ENCODE data around the gene ANKRD44. TPM values are rescaled to one million over a fixed set of nuclear protein-coding genes. Genes with fewer than 3 reads are reported as not detected.
"Not testable (repeated sequence)": the region's sequence is repeated elsewhere in the genome, so short reads cannot be mapped to it uniquely, and the experiment has no call there.

Gene ANKRD44
- total RNA-seq, 1 experiment from 2014 or later = 7.1 TPM

DNA sequence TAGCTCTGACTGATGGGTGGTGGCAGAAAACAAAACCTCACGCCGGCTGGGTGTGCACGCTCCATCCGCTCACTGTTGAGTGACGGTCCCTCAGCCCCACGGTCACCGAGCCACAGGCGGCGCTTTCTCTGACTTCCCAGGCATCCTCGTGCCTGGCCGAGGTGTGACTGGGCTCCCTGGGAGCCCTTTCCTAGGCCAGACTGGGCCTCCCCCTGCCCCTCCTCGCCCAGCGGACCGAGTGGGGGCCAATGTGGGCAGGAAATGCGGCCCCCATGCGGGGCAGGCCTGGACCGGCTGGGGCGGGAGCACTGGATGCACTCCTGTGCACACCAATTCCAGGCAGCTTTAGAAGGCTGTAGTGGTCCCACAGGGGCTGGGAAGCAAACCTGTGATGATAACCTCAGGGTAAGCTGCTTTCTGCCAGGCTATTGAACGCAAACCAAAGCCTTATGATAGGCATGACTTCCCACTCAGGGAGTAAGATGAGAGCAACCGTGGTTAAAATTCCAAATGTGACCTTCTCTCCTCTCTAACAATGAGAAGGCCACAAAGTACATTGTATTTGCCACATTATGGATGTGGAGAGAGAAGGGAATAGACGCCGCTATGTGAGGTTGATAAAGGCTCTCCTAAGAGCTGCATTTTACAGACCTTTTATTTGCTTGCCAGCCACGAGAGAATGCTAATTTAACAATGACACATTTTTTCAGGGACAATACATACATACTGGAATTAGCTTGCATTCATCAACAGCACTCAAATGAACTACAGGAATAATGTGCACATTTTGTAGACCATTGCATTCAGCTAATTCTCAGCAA, 300.2 kb downstream of the ANKRD44 start:
- peaks cover 8% of the 10 kb centered on the region for H3K4me1 Mint-ChIP-seq (ENCODE audit: low read depth, unreplicated experiment)
- no TSS peak for BruUV-seq (replicated peaks)
- H3K36me3 Mint-ChIP-seq (ENCODE audit: insufficient read depth, unreplicated experiment) = no peaks in the 10 kb centered on the region
- H3K4me3 Mint-ChIP-seq (ENCODE audit: low read depth, unreplicated experiment) = no peak overlapping the region
- H3K27ac Mint-ChIP-seq (ENCODE audit: unreplicated experiment) = no peak overlapping the region
- no peak for DNase-seq
- TF ChIP-seq, protein P1, sequence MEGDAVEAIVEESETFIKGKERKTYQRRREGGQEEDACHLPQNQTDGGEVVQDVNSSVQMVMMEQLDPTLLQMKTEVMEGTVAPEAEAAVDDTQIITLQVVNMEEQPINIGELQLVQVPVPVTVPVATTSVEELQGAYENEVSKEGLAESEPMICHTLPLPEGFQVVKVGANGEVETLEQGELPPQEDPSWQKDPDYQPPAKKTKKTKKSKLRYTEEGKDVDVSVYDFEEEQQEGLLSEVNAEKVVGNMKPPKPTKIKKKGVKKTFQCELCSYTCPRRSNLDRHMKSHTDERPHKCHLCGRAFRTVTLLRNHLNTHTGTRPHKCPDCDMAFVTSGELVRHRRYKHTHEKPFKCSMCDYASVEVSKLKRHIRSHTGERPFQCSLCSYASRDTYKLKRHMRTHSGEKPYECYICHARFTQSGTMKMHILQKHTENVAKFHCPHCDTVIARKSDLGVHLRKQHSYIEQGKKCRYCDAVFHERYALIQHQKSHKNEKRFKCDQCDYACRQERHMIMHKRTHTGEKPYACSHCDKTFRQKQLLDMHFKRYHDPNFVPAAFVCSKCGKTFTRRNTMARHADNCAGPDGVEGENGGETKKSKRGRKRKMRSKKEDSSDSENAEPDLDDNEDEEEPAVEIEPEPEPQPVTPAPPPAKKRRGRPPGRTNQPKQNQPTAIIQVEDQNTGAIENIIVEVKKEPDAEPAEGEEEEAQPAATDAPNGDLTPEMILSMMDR (IDR thresholded peaks at IDR 0.05; ENCODE audit: unreplicated experiment) = no peak
- no peaks in the 10 kb centered on the region for H3K27me3 Mint-ChIP-seq (ENCODE audit: unreplicated experiment)
- intact Hi-C loops (cut with micrococcal nuclease; ENCODE audit: unreplicated experiment) = loop anchor here (5.0 kb wide), 1 partner anchor 367 kb away; no protein-coding TSS in a partner anchor
- H3K9me3 Mint-ChIP-seq (ENCODE audit: low read depth, unreplicated experiment) = no peaks in the 10 kb centered on the region
- CTCF ChIA-PET = interaction anchor here (1.6 kb wide), 1 partner anchor 23 kb away, joined by 5 read pairs; no protein-coding TSS in a partner anchor

DNA sequence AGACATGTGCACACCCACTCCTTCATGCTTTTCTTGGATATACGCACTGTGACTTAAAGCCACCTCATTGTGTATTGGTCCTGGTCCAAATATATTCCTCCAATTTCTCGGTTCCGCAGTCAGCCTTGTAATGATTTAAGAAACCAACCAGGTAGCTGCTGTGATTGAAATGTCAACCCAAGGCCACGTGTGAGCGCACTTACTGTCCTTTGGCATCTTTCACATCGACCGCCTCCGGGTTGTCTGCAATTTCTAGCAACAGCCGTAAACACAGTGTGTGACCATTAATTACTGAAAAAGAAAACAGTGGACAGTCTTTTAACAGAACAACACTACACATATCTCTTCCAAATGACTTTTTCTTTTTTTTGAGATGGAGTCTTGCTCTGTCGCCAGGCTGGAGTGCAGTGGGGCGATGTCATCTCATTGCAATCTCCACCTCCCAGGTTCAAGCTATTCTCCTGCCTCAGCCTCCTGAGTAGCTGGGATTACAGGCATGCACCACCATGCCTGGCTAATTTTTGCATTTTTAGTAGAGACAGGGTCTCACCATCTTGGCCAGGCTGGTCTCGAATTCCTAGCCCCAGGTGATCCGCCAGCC, 301.7 kb downstream of the ANKRD44 start:
- not testable (repeated sequence) for H3K4me3 Mint-ChIP-seq (ENCODE audit: low read depth, unreplicated experiment)

DNA sequence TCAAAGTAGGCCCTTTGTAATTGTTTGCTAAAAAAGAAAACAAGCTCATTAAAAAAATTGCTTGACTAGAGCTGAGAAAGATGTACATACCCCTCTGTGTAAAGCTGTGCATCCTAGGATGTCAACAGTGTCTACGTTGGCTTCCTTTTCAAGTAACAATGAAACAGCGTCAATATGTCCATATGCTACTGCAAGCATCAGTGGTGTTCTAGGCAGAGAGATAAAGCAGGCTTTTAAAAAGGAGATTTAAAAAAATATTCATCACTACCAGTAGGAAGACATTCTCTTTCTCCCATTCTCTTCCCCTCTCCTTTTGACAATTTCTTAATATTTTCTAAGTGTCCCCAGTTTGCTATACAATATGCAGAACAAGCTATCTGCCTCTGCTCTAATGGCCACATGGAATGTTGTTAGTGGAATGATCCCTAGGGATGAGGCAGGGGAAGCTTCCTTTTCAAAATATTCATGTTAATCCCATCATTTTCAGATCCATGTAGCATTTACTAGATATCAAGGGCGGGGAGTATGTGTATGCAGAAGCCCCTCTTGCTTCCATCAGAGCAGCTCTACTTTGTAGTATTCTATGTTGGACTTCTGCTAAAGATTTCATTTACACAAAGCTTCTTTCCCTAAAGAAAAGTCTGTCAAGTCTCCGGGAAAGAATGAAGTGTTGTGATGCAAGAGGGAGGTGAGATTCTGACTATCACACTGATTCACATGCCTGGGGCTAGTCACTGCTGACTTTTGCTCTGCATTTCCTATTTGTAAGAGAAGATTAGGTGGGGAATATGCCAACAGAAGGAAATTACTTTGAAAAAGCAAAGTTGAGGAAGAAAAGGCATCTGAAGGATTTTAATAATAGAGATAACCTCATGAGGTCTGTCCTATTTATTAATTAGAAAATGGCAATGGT, 302.6 kb downstream of the ANKRD44 start:
- intact Hi-C loops (cut with micrococcal nuclease; ENCODE audit: unreplicated experiment) = loop anchor here (1.0 kb wide), 1 partner anchor 26 kb away; no protein-coding TSS in a partner anchor
- H3K4me3 Mint-ChIP-seq (ENCODE audit: low read depth, unreplicated experiment) = no peak overlapping the region
- CTCF ChIA-PET = interaction anchor here (0.6 kb wide), 1 partner anchor 937 kb away, joined by 4 read pairs; no protein-coding TSS in a partner anchor
- no peaks in the 10 kb centered on the region for H3K36me3 Mint-ChIP-seq (ENCODE audit: insufficient read depth, unreplicated experiment)
- H3K9me3 Mint-ChIP-seq (ENCODE audit: low read depth, unreplicated experiment) = no peaks in the 10 kb centered on the region
- no TSS peak for BruUV-seq (replicated peaks)
- no peaks in the 10 kb centered on the region for H3K27me3 Mint-ChIP-seq (ENCODE audit: unreplicated experiment)
- no peak for DNase-seq
- H3K27ac Mint-ChIP-seq (ENCODE audit: unreplicated experiment) = no peak overlapping the region
- H3K4me1 Mint-ChIP-seq (ENCODE audit: low read depth, unreplicated experiment) = peaks cover 8% of the 10 kb centered on the region
- TF ChIP-seq, protein P1 (IDR thresholded peaks at IDR 0.05; ENCODE audit: unreplicated experiment) = no peak

More for the DNA sequence above, 301.7 kb downstream of the ANKRD44 start:
- H3K36me3 Mint-ChIP-seq (ENCODE audit: insufficient read depth, unreplicated experiment); DNase-seq; BruUV-seq (replicated peaks); H3K27ac Mint-ChIP-seq (ENCODE audit: unreplicated experiment); H3K4me1 Mint-ChIP-seq (ENCODE audit: low read depth, unreplicated experiment); H3K27me3 Mint-ChIP-seq (ENCODE audit: unreplicated experiment); H3K9me3 Mint-ChIP-seq (ENCODE audit: low read depth, unreplicated experiment); intact Hi-C loops (cut with micrococcal nuclease; ENCODE audit: unreplicated experiment): not testable (repeated sequence)
- CTCF ChIA-PET = interaction anchor here (0.6 kb wide), 1 partner anchor 938 kb away, joined by 4 read pairs; no protein-coding TSS in a partner anchor

DNA sequence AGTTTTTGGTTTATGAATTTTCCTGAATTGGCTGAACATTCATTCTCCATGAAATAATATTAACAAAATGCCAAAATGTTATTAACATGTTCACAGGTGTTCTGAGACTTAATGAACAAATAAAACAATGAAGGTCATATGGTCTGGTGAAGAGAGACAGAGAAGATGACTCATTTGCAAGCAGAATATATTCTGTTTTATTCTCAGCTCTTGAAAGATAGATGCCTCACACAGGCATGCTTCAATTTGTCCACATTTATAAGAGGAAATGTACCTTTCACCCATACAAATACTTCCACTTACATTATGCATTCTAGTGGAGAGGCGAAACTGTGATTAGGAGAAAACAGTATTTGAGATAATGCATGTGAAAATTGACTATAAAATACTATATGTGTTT, 308.7 kb downstream of the ANKRD44 start:
- BruUV-seq (replicated peaks) = no TSS peak
- CTCF ChIA-PET = no interaction called here
- Mint-ChIP-seq H3K27me3 (ENCODE audit: unreplicated experiment) (no peaks in the 10 kb centered on the region), H3K27ac (ENCODE audit: unreplicated experiment) (no peak overlapping the region), H3K36me3 (ENCODE audit: insufficient read depth, unreplicated experiment) (no peaks in the 10 kb centered on the region), H3K4me1 (ENCODE audit: low read depth, unreplicated experiment) (no peaks in the 10 kb centered on the region), H3K9me3 (ENCODE audit: low read depth, unreplicated experiment) (no peaks in the 10 kb centered on the region), H3K4me3 (ENCODE audit: low read depth, unreplicated experiment) (no peak overlapping the region)
- intact Hi-C loops (cut with micrococcal nuclease; ENCODE audit: unreplicated experiment) = no loop called here
- no peak for DNase-seq
- TF ChIP-seq, protein P1 (IDR thresholded peaks at IDR 0.05; ENCODE audit: unreplicated experiment) = no peak

Data from Calu3 (cell line).